ENCODE data around the gene ZC3HAV1. TPM values are rescaled to one million over a fixed set of nuclear protein-coding genes. Genes with fewer than 3 reads are reported as not detected.

The ZC3HAV1 gene
- total and polyA plus RNA-seq, 2 of the 13 experiments (the other 11 are each of a cell fraction or from before 2014, with no cell fraction given), result 12.7 to 23.7 TPM

GRCh38 chr7:139035586-139036353 lies 73.8 kb downstream of the ZC3HAV1 start, which contains the start of gene ZC3HAV1L (continued):
- TF ChIP-seq ZBTB39 (CRISPR knock-in tag; IDR thresholded peaks at IDR 0.05) (no peak), ZBTB14 (CRISPR knock-in tag; IDR thresholded peaks at IDR 0.05) (peak; percentile 63), FOXP4 (CRISPR knock-in tag; IDR thresholded peaks at IDR 0.05) (no peak), ZNF138 (CRISPR knock-in tag; IDR thresholded peaks at IDR 0.05; ENCODE audit: low read depth) (0 out of 2 replicates have a peak, but pooled peaks have one; percentile 72), KIAA2018 (CRISPR knock-in tag; IDR thresholded peaks at IDR 0.05; ENCODE audit: borderline replicate concordance) (0 out of 2 replicates have a peak, but pooled peaks have one; percentile 54), ATAD3A (CRISPR knock-in tag; IDR thresholded peaks at IDR 0.05) (no peak), ZSCAN5A (CRISPR knock-in tag; IDR thresholded peaks at IDR 0.05; ENCODE audit: borderline replicate concordance) (no peak), FOXJ3 (CRISPR knock-in tag; IDR thresholded peaks at IDR 0.05; ENCODE audit: borderline replicate concordance) (no peak), ZNF143 (CRISPR knock-in tag; IDR thresholded peaks at IDR 0.05) (no peak)
